Tibial nerve (tissue), 4 donors: ENCODE data around the gene NMT2.

ENCODE experiments used
- CTCF ChIP-seq, 5 experiments: fragments of 200-600 bp in 3 of 5; fragments of 450-650 bp in 2 of 5; sonication (generic) in 3 of 5; IDR thresholded peaks; one replicate each; pipeline ENCODE4 v1.5.1; 2016 to 2019; ENCODE audit warnings: antibody characterized with exemption in 5 of 5, mild to moderate bottlenecking in 3 of 5, moderate library complexity in 2 of 5
- EP300 ChIP-seq, 2 donors: sonication (generic); formaldehyde crosslinking; IDR thresholded peaks; one replicate each; pipeline ENCODE4 v1.6.1; 2017; ENCODE audit warnings: antibody characterized with exemption in 2 of 2, mild to moderate bottlenecking in 1 of 2

DNA sequence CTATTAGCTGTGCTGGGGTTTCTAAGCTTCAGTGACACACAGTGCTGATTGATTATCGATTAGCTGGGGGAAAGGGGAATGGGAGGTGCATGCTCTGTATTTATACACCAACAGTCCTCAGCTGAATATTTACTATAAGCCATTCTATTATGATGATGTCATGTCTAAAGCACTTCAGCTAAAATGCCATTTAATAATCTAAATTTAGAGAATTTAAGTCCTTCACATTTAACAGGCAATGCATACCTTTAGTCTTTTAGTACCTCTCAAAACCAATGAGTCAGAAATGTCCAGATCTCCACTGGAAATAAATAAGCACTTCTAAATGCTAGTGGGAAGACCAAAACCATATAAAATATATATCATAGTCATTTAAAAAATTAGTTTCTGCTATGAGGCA lies 46.8 kb downstream of the NMT2 start:
- no peak for TF ChIP-seq EP300 (IDR thresholded peaks at IDR 0.05)
- TF ChIP-seq CTCF (IDR thresholded peaks at IDR 0.05): no peak
